NCI-H524 treated with DMSO at 0.1 percent for 48 hours (cell line): ENCODE results near the gene PSME1.

Source experiments
- DNase-seq: peaks from one replicate; lab custom pipeline; 2025; lab: John Stamatoyannopoulos, UW

Gene PSME1

DNA sequence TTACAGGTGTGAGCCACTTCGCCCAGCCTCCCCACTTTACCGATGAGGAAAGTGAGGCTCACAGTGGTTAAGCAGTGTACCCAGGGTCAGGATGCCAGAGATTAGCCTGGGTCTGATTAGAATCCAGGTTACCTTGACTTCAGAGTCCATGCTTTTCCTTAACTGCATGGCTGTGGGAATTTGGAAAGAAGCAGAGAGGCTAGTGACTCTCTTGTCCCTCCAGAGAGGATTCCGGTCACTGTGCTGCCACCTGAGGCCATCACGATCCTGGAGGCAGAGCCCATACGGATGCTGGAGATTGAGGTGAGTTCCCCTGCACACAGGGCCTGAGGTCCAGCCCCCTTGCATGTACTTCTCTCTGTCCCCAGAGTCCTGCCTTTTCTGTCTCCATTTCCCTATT is 40.6 kb downstream of the PSME1 start:
- no peak for DNase-seq

DNA sequence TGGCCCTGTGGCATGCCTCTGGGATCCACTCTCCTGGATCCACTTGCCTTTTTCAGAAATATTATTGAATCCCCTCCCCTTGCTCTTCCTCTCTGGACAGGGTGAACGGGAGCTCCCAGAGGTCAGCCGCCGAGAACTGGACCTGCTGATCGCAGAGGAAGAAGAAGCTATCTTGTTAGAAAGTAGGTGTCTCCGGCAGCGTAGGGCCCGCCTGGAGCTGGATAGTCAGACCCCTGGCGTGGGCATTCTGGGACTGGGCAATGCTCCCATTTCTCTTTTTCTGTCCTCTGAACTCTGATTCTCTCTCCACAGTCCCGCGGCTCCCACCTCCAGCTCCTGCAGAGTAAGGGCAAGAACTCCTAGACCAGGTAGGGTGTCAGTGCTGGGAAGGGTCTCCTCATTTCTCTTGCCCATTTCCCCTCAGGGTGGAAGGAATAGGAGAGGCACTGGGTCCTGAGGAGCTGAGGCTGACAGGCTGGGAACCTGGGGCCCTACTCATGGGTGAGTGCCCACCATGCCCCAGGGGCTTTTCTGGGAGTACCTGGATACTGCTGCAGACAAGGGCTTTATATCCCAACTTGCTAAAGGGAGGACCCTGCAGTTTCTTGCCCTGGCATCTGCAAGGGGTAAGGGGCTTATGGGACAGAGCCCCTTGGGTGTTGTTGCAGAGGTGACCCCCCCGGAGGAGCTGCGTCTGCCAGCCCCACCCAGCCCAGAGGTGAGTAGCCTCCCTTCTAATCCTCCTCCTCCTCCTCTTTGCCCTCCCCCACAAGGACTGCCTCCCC is 41.2 kb downstream of the PSME1 start:
- no peak for DNase-seq

DNA sequence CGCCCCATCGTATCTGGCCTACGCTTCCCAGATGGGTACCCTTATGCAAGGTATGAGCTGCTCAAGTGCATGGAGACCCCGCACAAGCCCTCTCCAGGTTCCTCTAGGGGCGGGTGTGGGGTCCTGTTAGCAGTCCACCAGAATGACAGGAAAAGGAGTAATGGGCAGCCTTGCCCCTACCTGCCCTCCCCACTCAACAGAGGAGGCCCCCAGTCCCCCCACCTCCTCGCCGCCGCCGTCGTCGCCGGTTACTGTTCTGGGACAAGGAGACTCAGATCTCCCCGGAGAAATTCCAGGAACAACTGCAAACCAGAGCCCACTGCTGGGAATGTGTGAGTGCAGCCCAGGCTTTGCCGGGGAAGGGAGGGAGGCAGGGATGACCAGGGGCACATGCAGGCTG is 41.9 kb downstream of the PSME1 start:
- DNase-seq = no peak

DNA sequence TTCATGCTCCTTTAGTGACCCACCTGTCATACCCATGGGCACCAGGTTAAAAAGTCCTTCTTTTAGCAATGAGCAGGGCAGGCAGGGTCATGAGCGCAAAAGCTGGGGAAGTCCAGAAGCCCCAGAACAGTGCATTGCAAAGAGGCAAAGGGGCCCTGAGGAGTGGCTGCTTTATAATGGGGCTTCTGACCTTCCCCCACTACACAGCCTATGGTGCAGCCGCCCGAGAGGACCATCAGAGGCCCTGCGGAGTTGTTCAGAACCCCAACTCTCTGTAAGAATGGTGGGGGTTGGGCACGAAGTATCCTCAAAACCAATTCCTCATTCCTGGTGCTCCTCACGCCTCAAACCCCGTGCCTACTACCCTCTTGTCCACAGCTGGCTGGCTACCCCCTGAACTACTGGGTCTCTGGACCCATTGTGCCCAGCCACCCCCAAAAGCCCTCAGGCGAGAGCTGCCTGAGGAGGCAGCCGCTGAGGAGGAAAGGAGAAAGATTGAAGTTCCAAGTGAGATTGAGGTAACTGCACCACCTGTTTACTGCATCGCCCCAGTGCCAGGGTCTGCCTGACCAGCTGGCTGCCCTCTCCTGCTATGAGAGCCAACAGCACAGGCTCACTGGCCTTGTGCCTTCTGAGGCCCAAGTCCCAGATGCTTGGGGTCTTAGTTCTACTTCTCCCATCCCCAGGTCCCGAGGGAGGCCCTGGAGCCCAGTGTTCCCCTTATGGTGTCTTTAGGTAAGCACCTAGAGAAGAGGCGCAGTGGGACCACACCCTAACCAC is 42.6 kb downstream of the PSME1 start:
- no peak for DNase-seq

DNA sequence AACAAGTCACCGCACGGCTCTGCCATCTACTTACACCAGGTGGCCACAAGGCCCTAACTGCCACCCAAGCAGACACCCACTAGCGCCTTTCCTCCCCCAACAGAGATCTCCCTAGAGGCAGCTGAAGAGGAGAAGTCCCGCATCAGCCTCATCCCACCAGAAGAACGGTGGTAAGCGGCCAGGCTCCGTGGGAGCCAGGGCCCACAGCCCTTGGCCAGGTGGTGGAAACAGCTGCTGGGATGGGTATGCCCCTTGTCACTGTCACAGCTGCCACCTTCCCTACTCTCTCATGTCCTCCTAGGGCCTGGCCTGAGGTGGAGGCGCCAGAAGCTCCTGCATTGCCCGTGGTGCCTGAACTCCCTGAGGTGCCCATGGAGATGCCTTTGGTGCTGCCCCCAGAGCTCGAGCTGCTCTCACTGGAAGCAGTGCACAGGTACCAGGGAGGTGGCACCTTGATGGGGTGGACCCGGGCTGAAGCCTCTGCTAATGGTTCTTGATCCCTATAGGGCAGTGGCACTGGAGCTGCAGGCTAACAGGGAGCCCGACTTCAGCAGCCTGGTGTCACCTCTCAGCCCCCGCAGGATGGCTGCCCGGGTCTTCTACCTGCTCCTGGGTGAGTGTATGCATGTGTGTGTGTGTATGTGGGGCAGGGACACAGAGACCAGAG is 43.4 kb downstream of the PSME1 start:
- DNase-seq = no peak

DNA sequence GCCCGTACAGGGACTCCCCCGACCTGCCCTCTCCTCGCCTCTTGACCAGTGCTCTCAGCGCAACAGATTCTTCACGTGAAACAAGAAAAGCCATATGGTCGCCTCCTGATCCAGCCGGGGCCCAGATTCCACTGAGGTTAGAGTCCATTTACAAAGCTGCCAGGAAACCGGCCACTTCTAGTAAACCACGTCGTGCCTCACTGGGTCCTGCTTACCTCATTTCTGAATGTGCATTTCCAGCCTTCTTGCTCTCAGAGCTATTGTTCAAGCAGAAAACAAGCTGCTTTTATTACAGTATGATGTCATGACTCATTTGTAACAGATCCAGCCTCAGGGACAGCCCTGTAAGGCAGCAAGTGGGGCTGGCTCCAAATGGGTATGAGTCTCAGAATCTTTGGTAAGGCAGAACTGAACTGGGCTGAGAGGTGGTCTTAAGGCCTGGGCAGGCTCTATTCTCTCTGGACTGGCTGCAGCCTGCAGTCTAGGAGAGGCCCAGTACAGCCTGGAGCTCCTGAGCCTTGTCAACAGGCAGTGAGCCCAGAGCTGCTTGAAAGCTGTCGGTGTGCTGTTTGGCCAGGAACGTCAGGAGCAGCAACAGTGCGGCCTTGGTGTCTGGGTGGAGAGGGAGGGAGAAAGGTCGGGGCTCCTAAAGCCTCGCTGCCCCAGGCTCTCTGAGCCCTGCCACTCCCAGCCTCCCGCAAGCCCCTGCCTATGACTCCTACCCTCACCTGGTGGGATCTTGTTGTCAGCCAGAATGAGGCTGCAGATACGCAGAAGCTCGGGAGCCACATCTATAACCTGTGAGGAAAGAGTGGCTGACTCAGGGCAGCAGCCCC is 44.2 kb downstream of the PSME1 start:
- no peak for DNase-seq

DNA sequence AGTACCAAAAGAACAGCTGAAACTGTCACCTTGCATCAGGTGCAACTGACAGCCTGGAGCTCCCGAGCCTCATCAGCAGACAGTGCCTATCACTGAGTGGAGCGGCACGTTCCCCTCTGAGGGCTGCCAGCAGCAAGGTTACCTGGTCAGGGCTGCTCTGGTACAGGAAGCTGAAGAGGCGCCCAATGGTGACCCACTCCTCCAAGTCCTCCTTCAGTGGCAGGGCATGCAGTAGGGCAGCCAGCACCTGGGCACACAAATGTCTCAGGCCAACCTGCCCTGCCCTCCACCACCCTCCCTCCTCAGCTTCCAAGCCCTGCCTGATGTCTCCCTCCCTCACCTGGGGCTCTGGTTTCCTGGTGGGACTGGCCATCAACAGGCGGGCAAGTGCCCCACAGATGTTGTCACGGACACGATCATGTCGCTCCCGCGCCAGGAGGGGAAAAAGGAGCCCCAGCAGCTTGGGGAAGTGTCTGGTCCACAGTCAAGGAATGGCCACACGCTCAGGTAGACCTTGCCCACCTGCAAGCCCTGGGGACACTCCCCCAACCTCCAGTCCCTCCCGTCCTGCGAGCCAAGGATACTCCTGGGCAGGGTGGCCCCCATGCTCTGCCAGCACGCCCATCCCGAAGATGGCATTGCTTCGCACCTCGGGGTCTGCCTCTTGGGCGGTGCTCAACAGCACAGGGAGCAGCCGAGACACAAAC is 45.5 kb downstream of the PSME1 start:
- no peak for DNase-seq

DNA sequence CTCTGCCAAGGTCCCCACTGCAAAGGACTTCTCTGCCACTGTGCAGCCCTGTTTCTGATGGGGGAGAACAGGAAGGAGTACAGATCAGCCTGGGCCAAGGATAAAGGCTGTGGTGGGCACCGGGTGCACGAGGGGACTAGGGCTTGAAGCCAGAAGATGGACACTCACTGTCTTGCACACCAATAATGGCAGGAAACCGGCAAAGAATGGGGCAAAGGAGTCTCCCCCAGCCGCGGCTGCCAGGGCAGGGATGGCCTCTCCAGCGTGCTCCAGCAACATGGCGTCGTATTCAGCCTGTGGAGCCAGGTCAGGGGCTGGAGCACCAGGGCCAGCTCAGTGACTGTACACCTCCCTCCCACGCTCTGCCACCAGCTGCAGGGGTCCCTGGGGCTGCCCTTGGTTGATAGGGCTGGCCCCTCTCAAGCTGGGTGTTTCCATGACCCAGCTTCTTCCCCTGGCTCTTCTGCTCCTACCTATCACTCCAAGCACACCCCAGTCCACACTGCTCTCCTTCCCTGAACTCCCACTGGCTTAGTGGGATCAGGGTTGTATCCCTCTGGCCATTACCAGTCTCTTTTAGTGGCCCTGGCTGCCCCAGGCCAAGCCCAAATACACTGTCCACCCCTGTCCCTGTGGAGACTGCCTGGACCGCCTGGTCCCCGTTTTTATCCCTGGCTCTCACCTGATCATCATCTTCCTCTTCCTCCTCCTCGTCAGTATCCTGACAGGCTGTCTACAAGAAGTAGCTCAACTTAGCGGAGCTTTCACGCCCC is 46.3 kb downstream of the PSME1 start:
- no peak for DNase-seq

DNA sequence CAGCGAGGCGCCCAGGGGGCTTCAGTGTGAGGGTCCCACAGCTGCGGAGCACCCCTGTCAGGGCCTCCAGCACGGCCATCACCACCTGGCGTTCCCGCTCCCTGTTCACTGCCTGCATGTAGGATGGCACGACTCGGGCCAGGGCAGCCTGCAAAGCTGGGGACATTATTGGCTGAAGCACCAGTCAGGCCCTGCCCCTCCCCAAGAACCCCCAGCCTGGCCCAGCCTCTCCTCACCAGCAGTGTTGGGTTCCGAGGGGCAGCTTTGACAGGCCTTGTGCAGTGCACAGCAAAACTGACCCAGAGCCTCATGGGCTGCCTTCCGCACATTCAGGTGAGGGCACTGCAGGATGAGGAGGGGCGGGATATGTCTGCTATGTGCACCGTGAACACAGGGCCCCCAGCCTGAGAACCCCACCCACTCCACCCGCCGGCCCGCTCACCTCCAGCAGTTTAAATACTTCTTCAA is 47.1 kb downstream of the PSME1 start:
- no peak for DNase-seq

DNA sequence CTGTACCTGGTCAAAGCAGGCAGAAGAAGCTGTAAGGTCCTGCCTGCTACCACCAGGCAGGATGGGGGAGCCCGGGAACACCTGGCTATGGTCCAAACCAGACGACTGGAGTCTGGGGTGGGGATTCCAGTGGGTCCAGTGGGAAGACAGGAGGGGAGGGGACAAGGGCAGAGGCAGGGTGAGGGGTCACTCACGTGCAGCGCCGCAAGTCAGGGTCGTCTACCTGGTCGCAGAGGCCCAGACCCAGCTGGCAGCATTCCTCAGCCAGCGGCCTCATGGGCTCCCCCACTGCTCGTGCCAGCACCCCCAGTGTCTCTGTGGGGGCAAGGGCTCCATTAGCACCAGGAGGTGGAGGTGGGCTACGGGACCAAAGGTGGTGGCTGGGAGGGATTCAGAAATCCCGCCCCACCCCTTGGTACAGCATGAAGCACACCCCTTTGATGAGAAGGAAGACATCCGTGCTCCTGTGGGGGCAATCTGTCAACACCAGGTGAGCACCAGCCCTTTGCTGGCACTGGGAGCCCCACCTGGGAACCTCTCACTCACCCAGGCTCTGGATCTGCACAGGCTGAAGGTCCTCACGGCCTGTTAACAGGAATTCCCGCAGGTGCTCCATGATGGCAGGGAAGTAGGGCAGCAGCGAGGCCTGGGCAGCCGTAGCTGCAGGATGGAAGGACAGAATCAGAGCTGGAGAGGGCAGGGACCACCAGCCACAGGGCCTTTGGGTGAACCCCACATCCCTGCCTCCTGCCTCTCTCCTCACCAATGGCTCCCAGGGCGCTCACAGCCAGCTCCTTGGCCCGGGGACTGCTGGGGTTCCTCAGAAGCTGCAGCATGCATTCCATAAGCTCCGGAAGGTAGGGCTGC is 48.3 kb downstream of the PSME1 start:
- no peak for DNase-seq

DNA sequence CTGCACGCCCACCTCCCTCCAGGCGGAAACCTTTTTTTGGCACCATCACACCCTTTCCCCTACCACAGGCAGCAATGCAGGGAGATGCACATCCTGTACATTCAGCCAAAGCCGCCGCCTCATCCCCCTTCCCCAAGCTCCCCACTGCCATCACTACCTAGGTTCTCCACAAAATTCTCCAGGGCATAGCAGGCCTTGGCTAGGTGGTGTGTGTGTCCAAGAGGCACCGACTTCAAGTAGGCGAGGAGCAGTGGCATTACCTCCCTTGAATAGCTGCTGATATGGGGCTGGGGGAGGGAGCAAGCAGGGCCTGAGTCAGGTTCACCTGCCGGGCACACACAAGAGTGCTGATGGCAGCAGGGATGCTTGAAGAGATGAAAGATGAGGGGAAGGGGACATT is 49.0 kb downstream of the PSME1 start:
- DNase-seq = no peak

DNA sequence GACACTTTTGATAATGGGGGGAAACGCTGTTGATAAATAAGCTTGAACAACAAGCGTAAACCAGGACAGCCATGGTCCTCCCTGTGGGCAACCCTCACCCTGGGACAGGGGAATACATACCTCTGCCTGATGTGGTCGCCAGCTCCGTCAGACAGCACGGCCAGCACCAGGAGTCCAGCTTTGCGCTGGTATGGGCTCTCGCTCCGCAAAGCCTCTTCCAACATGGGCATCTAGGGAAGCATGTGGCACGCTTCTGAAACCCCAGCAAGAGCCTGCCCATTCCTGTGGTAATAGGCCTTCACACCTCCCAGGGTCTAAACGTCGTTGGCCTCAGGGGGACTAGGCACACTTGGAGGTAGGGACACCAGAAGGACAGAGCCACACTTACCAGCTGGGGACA is 49.7 kb downstream of the PSME1 start:
- no peak for DNase-seq

DNA sequence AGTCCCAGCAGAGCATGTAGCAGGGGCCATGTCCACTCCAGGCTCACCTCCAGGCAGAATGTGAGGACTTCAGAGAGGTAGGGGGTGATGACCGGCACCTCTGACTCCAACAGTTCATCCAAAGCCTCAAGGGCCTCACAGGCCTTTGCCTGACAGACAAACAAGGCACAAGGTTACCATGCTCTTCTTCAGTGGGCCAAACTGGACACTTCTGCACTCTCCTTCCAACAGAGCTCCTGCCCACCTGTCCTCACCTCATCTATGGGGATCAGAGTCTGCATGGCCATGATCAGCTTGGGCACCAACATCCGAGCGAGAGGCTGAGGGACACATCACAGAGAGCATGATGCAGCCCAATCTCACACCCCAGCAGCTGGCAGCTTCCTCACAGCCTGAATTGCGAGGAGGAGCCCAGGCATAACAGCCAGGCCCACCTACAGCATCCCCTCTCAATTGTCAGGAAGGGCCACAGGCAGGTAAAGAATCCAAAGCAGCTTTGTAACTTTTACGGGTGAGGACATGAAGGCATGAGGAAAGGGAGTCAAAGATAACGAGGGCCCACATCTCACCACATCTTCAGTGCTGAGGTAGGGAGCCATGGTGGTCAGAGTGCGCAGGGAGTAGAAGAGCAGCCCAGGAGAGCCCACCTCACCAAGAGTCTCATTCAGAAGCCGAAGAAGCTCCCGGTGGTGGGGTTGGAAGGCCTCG is 51.0 kb downstream of the PSME1 start:
- DNase-seq = no peak

DNA sequence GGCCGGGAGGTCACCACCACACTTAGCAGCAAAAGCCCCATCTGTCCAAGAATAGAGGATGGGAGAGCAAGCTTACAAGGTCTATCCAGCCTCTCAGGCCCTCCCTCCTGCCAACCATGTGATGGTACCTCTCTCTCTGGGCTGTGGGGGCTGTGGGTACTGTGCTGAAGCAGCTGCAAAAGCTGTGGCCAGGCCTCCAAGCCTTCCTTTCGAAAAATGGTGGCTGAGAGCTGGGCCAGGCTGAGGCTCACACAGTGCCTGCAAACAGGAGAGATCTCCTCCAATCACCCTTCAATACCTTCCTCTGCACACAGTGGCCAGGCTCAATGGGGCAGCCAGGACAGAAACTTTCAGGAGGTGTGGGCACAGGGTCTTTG is 51.5 kb downstream of the PSME1 start:
- DNase-seq = no peak
